Osteoblast (primary cell): ENCODE data around the gene TOR4A. TPM values are rescaled to one million over a fixed set of nuclear protein-coding genes. Genes with fewer than 3 reads are reported as not detected.
A peak's percentile ranks its signal among the peaks of the same experiment; 100 is the strongest.

Experiments
- DNase-seq: peaks from one replicate; pipeline ENCODE4 v3.0.0; 2011; ENCODE audit warnings: low spot score, mixed read lengths; ENCODE audit not compliant: insufficient read length; ENCODE audit errors: missing footprints
- H2AFZ ChIP-seq: 2 replicates; pipeline ENCODE4 v1.6.0; 2011; ENCODE audit warnings: mild to moderate bottlenecking, low read length
- H3K27ac ChIP-seq: 2 replicates; pipeline ENCODE4 v1.5.1; 2011; ENCODE audit warnings: mild to moderate bottlenecking, low read depth, low read length, moderate library complexity
- H3K27me3 ChIP-seq: 2 replicates; pipeline ENCODE4 v1.6.0; 2012; ENCODE audit warnings: mild to moderate bottlenecking, control low read depth, inconsistent platforms, low read length, moderate library complexity; ENCODE audit not compliant: insufficient read depth
- H3K36me3 ChIP-seq: 2 replicates; pipeline ENCODE4 v1.5.1; 2011; ENCODE audit warnings: mild to moderate bottlenecking, low read length, control low read depth, moderate library complexity; ENCODE audit not compliant: insufficient read depth
- H3K4me1 ChIP-seq: 2 replicates; pipeline ENCODE4 v1.5.1; 2011; ENCODE audit warnings: mild to moderate bottlenecking, low read length, control low read depth, moderate library complexity; ENCODE audit not compliant: insufficient read depth
- H3K4me2 ChIP-seq: 2 replicates; pipeline ENCODE4 v1.6.0; 2011; ENCODE audit warnings: mild to moderate bottlenecking, low read length; ENCODE audit not compliant: insufficient read depth
- H3K4me3 ChIP-seq: fragments of 200-600 bp; sonication (generic); 3 replicates; pipeline ENCODE4 v1.5.1; 2012; ENCODE audit warnings: mild to moderate bottlenecking, low read length, inconsistent platforms; ENCODE audit not compliant: insufficient read depth
- H3K79me2 ChIP-seq: 2 replicates; pipeline ENCODE4 v1.6.0; 2012; ENCODE audit warnings: mild to moderate bottlenecking, low read length, control low read depth, inconsistent platforms; ENCODE audit not compliant: insufficient read depth
- H3K9me3 ChIP-seq: 2 replicates; pipeline ENCODE4 v1.5.1; 2011; ENCODE audit warnings: low read depth, low read length, control low read depth
- H4K20me1 ChIP-seq: 2 replicates; pipeline ENCODE4 v1.6.0; 2012; ENCODE audit warnings: mild to moderate bottlenecking, low read length, control low read depth; ENCODE audit not compliant: insufficient read depth
- CTCF ChIP-seq: IDR thresholded peaks from 2 replicates; pipeline ENCODE4 v1.5.1; 2011; ENCODE audit warnings: mild to moderate bottlenecking, low read depth, low read length, moderate library complexity; ENCODE audit errors: extremely low read depth
- total RNA-seq: library from RNA; depleted of rRNA; stranded (reverse); fragments of >200 nt; gene quantifications from 2 replicates; pipeline ENCODE4 v1.2.3, GENCODE V29; 2012

Gene TOR4A
- total RNA-seq, 1 donor = 2.5 TPM

- peaks cover 38% of the 10 kb centered on the region for H3K27me3 ChIP-seq
- H3K36me3 ChIP-seq = no peaks in the 10 kb centered on the region
- H3K4me3 ChIP-seq = peak overlapping the region; percentile 41
- no peaks in the 10 kb centered on the region for H3K9me3 ChIP-seq
- H3K4me1 ChIP-seq = peaks cover 8% of the 10 kb centered on the region
- no peak for DNase-seq
- H3K79me2 ChIP-seq = no peaks in the 10 kb centered on the region
- H3K27ac ChIP-seq = no peak overlapping the region
- no peaks in the 10 kb centered on the region for H4K20me1 ChIP-seq
- TF ChIP-seq CTCF = peak; percentile 5
- peak overlapping the region; percentile 47 for H2AFZ ChIP-seq
- H3K4me2 ChIP-seq = peak overlapping the region; percentile 56
Observed at GRCh38 chr9:137301081-137301947, 23.8 kb downstream of the TOR4A start.

GRCh38 chr9:137302118-137302448, 24.6 kb downstream of the TOR4A start, which contains the start of gene NRARP:
TSS of gene NRARP (minus strand) at chr9:137302271. CDS start at chr9:137301928, 343 bp downstream.
- DNase-seq = peak; percentile 100
- TF ChIP-seq CTCF = no peak
- Histone ChIP-seq H3K4me3 (peak within 1 kb of the TSS; percentile 46), H4K20me1 (no peaks in the 10 kb centered on the region), H3K4me2 (peak within 1 kb of the TSS; percentile 56), H2AFZ (peak within 1 kb of the TSS; percentile 47), H3K27me3 (peaks cover 33% of the 10 kb centered on the region), H3K36me3 (no peaks in the 10 kb centered on the region), H3K27ac (no peak within 1 kb of the TSS), H3K4me1 (peaks cover 4% of the 10 kb centered on the region), H3K9me3 (no peaks in the 10 kb centered on the region), H3K79me2 (no peaks in the 10 kb centered on the region)

GRCh38 chr9:137302449-137303150, 25.1 kb downstream of the TOR4A start:
- no peak overlapping the region for H2AFZ ChIP-seq
- peak; percentile 26 for TF ChIP-seq CTCF
- no peaks in the 10 kb centered on the region for H4K20me1 ChIP-seq
- H3K4me3 ChIP-seq = peak overlapping the region; percentile 46
- no peaks in the 10 kb centered on the region for H3K9me3 ChIP-seq
- no peak overlapping the region for H3K27ac ChIP-seq
- H3K4me1 ChIP-seq = peaks cover 4% of the 10 kb centered on the region
- H3K4me2 ChIP-seq = peak overlapping the region; percentile 28
- H3K27me3 ChIP-seq = peaks cover 32% of the 10 kb centered on the region
- H3K36me3 ChIP-seq = no peaks in the 10 kb centered on the region
- H3K79me2 ChIP-seq = no peaks in the 10 kb centered on the region
- peak; percentile 99 for DNase-seq
